ENCODE measurements around the gene SLC9A2.

Gene SLC9A2

DNA sequence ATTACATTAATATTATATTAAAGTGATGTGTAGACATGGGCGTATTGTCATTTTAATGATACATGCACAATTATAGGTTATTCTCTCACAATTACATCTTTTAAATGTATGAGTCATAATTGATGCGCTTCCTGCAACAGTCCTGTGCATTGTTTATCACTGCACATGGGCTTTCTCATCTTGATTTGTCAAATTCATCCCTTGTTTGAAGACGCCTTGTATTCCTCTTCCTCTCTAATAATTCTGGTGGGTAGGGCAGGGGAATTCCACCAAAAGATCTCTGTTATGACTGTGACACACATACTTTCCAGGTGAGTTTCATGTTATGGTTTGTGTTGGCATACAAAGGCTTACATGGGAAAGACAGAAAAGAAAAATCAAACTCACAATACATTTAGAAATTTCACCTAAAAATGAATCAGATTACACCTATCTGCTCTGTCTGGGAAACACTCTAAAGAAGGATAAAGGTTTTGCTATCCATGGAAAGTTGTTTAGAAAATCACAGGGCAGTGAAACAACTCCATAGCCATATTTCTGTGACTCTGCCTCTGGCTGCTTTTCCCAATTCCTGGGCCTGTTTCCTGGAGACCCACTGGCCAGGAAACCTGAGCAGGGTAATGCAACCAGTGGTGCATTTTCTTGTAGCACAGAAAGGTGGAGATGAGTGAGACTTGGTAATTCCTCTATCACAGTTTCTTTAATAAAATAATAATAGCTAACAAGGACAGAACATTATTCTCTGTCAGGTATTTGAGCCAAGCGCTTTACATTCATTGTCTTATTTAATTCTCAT is 13.2 kb downstream of the SLC9A2 start:
- Histone ChIP-seq H3K27ac (replicated peaks) (no peak overlapping the region), H3K27me3 (ENCODE audit: insufficient read depth, poor library complexity, severe bottlenecking) (no peaks in the 10 kb centered on the region), H3K4me3 (replicated peaks; ENCODE audit: insufficient read depth, low read length) (no peak overlapping the region)
- TF ChIP-seq SPI1 (IDR thresholded peaks at IDR 0.05; ENCODE audit: borderline replicate concordance, low read depth) = no peak
- TF ChIP-seq, protein P1, sequence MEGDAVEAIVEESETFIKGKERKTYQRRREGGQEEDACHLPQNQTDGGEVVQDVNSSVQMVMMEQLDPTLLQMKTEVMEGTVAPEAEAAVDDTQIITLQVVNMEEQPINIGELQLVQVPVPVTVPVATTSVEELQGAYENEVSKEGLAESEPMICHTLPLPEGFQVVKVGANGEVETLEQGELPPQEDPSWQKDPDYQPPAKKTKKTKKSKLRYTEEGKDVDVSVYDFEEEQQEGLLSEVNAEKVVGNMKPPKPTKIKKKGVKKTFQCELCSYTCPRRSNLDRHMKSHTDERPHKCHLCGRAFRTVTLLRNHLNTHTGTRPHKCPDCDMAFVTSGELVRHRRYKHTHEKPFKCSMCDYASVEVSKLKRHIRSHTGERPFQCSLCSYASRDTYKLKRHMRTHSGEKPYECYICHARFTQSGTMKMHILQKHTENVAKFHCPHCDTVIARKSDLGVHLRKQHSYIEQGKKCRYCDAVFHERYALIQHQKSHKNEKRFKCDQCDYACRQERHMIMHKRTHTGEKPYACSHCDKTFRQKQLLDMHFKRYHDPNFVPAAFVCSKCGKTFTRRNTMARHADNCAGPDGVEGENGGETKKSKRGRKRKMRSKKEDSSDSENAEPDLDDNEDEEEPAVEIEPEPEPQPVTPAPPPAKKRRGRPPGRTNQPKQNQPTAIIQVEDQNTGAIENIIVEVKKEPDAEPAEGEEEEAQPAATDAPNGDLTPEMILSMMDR (IDR thresholded peaks at IDR 0.05; ENCODE audit: insufficient read depth, low read length) = no peak
- TF ChIP-seq, protein P2, sequence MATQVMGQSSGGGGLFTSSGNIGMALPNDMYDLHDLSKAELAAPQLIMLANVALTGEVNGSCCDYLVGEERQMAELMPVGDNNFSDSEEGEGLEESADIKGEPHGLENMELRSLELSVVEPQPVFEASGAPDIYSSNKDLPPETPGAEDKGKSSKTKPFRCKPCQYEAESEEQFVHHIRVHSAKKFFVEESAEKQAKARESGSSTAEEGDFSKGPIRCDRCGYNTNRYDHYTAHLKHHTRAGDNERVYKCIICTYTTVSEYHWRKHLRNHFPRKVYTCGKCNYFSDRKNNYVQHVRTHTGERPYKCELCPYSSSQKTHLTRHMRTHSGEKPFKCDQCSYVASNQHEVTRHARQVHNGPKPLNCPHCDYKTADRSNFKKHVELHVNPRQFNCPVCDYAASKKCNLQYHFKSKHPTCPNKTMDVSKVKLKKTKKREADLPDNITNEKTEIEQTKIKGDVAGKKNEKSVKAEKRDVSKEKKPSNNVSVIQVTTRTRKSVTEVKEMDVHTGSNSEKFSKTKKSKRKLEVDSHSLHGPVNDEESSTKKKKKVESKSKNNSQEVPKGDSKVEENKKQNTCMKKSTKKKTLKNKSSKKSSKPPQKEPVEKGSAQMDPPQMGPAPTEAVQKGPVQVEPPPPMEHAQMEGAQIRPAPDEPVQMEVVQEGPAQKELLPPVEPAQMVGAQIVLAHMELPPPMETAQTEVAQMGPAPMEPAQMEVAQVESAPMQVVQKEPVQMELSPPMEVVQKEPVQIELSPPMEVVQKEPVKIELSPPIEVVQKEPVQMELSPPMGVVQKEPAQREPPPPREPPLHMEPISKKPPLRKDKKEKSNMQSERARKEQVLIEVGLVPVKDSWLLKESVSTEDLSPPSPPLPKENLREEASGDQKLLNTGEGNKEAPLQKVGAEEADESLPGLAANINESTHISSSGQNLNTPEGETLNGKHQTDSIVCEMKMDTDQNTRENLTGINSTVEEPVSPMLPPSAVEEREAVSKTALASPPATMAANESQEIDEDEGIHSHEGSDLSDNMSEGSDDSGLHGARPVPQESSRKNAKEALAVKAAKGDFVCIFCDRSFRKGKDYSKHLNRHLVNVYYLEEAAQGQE (IDR thresholded peaks at IDR 0.05; ENCODE audit: insufficient replicate concordance, low read depth) = no peak
- no peak for TF ChIP-seq GABPA (IDR thresholded peaks at IDR 0.05; ENCODE audit: low read depth)
- TF ChIP-seq POLR2AphosphoS5 (IDR thresholded peaks at IDR 0.05; ENCODE audit: low read depth) = no peak
- no peak for DNase-seq (ENCODE audit: low read depth in 1 of 2, low spot score in 1 of 2)

DNA sequence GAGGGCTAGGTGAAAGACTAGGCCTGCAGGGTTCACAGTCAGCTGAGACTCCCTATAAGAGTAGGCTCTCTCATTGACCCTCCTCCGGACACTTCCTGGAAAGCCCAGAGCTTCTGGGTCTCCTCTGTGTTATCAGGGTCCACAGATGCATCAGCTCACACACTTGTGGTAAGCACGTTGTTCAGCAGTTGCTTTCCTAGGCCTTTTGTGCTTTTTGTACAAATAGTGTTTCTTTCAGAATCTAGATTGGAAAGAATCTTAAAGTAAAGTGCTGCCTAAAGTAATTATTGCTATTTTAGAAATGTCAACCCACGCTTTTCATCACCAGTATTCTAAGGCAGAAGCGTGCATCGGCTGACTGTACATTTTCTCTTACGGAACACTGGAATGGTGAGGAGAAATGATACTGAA is 15.5 kb downstream of the SLC9A2 start:
- no peak overlapping the region for H3K4me3 ChIP-seq (replicated peaks; ENCODE audit: insufficient read depth, low read length)
- TF ChIP-seq GABPA (IDR thresholded peaks at IDR 0.05; ENCODE audit: low read depth) = no peak
- no peak for TF ChIP-seq SPI1 (IDR thresholded peaks at IDR 0.05; ENCODE audit: borderline replicate concordance, low read depth)
- TF ChIP-seq, protein P1 (IDR thresholded peaks at IDR 0.05; ENCODE audit: insufficient read depth, low read length) = no peak
- TF ChIP-seq POLR2AphosphoS5 (IDR thresholded peaks at IDR 0.05; ENCODE audit: low read depth) = no peak
- TF ChIP-seq, protein P2 (IDR thresholded peaks at IDR 0.05; ENCODE audit: insufficient replicate concordance, low read depth) = no peak
- H3K27ac ChIP-seq (replicated peaks) = no peak overlapping the region
- DNase-seq (ENCODE audit: low read depth in 1 of 2, low spot score in 1 of 2) = no peak
- H3K27me3 ChIP-seq (ENCODE audit: insufficient read depth, poor library complexity, severe bottlenecking) = no peaks in the 10 kb centered on the region

DNA sequence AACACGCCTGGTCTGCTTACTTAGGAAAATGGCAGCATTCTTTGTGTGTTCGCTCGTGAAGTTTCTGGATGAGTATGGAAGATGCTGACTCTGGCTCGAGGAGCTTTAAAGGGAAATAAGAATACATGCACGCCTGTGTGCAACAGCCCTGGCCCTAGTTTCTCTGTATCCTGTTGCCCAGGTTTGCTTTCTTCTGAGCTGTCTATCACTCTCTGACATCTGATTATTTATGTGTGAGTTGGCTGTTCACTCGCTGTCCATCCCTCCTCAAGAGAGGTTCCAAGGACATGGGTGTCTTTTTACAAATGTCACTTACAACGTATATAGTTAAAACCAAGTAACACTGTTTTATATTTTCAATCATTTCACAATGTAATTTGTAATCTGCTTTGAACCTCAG is 16.0 kb downstream of the SLC9A2 start:
- TF ChIP-seq SPI1 (IDR thresholded peaks at IDR 0.05; ENCODE audit: borderline replicate concordance, low read depth) (no peak), GABPA (IDR thresholded peaks at IDR 0.05; ENCODE audit: low read depth) (no peak), POLR2AphosphoS5 (IDR thresholded peaks at IDR 0.05; ENCODE audit: low read depth) (no peak)
- TF ChIP-seq, protein P2 (IDR thresholded peaks at IDR 0.05; ENCODE audit: insufficient replicate concordance, low read depth) = no peak
- TF ChIP-seq, protein P1 (IDR thresholded peaks at IDR 0.05; ENCODE audit: insufficient read depth, low read length) = no peak
- no peaks in the 10 kb centered on the region for H3K27me3 ChIP-seq (ENCODE audit: insufficient read depth, poor library complexity, severe bottlenecking)
- no peak overlapping the region for H3K4me3 ChIP-seq (replicated peaks; ENCODE audit: insufficient read depth, low read length)
- DNase-seq (ENCODE audit: low read depth in 1 of 2, low spot score in 1 of 2) = no peak
- no peak overlapping the region for H3K27ac ChIP-seq (replicated peaks)
